Measurements from ENCODE around the gene EGFL7. TPM values are rescaled to one million over a fixed set of nuclear protein-coding genes. Genes with fewer than 3 reads are reported as not detected.
A peak's percentile ranks its signal among the peaks of the same experiment; 100 is the strongest.

The EGFL7 gene
- total and polyA plus RNA-seq, 11 donors, result 56.4 to 142 (median 94.5) TPM

DNA sequence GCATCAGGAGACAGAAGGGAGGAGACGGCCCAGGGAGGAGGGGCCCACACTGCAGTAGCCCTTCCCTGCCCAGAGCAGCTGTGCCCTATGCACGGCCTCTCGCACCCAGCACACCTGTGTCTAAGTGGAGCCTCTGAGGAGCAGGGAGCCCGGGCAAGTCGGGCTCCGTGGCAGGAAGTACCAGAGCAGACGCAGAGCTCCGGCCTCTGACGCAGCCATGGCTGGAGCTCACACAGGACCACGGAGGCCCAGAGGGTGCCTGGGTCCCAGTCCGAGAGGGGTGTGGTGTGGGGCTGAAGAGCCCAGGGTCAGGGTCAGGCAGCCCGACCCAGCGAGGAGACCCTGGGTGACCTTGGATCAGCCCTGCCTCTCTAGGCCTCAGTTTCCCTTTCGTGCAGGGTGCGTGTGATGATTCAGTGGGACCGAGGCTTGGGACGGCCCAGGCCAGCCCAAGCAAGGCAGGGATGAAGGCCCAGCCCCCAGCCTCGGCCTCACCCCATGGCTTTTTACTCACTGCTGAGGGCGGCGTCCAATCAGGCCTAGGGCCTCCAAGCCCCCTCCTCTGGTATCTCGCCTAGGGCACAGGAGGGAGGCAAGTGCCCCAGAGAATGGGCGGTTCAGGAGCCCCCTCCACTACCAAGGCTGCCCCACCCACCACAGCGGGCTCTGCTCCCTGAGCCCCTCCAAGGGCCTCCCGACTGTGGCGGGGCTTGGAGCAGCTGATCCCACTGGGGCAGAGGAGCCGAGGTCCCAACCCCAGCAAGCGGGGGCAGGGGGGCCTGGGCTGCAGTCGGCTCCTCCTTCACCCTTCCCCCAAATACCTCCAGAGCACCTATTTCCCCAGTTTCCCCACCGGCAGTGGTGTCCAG, 28.8 kb downstream of the EGFL7 start:
- Histone ChIP-seq H3K4me1 (peaks cover 3 to 76% (median 36%) of the 10 kb centered on the region in 12 donors), H3K36me3 (no peaks in the 10 kb centered on the region), H3K4me3 (no peak overlapping the region), H3K27me3 (no peaks in the 10 kb centered on the region), H3K27ac (peak overlapping the region in 10 of 12 donors; percentile 63 to 96 (median 89)), H3K9me3 (no peaks in the 10 kb centered on the region)
- WGBS, 4 donors, result 76 to 91% (median 83%) methylated on average over 20 to 29 of the region's 29 CpGs
- no peak for TF ChIP-seq POLR2A (IDR thresholded peaks at IDR 0.05)
- TF ChIP-seq, protein P1, sequence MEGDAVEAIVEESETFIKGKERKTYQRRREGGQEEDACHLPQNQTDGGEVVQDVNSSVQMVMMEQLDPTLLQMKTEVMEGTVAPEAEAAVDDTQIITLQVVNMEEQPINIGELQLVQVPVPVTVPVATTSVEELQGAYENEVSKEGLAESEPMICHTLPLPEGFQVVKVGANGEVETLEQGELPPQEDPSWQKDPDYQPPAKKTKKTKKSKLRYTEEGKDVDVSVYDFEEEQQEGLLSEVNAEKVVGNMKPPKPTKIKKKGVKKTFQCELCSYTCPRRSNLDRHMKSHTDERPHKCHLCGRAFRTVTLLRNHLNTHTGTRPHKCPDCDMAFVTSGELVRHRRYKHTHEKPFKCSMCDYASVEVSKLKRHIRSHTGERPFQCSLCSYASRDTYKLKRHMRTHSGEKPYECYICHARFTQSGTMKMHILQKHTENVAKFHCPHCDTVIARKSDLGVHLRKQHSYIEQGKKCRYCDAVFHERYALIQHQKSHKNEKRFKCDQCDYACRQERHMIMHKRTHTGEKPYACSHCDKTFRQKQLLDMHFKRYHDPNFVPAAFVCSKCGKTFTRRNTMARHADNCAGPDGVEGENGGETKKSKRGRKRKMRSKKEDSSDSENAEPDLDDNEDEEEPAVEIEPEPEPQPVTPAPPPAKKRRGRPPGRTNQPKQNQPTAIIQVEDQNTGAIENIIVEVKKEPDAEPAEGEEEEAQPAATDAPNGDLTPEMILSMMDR (IDR thresholded peaks at IDR 0.05), result no peak
- intact Hi-C loops (cut with DNase I), result loop anchor here in 8 of 10 donors (5.0 to 10.0 kb wide), 4 partner anchors 49 to 209 kb away; partner anchors contain the start of gene SEC16A (in 3 of the 8)
- ATAC-seq, result peak in 1 of 4 donors; percentile 0
- DNase-seq, result peak in 3 of 5 donors; percentile 18 to 62 (median 29)

DNA sequence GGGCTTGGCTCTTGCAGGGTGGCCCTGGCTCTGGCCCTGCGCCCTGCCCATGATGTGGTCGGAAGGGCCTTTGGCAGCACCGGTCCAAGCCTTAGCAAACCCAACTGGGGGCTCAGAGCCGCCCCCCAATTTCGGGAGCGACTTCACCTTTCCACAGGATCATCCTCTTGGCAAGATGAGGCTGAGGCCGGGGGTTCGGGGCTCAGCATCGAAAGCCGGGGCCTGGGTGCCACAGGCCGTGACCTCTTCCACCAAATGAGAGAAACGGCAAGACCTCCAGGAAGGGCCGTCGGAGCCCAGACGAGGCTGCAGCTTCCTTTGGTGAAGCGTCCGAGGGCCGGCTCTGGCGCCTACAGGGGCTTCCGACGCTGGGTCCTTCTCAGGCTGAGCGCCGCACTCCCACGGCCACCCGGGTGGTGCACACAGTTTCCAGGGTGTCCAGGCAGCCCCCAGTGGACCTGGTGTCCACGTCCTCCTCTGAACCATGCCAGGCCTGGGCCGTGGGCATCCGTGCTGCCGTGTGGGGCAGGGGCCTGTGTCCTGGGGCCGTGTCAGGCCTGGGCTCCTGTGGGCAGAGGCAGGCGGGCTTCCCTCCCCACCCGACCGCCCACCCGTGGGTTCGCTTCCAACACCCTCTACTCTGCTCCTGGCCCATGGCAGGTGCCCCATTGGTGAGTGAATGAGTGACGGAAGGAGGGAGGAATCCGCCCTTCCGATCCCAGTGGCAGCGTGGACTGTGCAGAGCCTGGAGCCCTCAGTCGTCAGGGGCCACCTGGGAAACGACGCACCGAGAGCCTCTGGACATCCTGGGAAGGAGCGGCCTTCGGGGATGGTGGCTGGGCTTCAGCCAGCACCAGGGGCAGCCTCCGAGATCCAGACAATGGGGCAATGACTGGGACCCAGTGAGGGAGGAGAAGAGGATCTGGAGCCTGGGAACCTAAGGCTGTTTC, 29.7 kb downstream of the EGFL7 start:
- ATAC-seq, result no peak
- TF ChIP-seq, protein P1 (IDR thresholded peaks at IDR 0.05), result no peak
- no peak for TF ChIP-seq POLR2A (IDR thresholded peaks at IDR 0.05)
- no peaks in the 10 kb centered on the region for H3K9me3 ChIP-seq

DNA sequence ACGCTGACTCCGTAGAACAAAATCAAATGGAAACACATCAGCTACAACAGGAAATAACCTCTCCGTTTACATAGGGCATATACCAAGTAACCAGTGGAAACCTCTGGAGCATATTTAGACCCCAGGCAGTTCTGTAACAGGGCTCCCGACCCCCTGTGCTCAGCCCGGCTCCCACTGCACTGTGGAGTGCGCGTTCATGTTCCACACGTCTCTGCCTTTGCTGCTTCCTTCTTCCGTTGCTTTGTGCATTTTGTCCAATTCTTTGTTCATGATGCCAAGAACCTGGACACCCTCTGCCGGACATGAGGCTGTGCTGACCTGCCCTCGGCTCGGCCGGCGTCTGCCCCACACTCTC, 30.4 kb downstream of the EGFL7 start:
- Histone ChIP-seq H3K27ac (no peak overlapping the region), H3K36me3 (no peaks in the 10 kb centered on the region), H3K4me1 (peaks cover 3 to 63% (median 33%) of the 10 kb centered on the region in 12 donors), H3K4me3 (no peak overlapping the region), H3K27me3 (no peaks in the 10 kb centered on the region), H3K9me3 (no peaks in the 10 kb centered on the region)
- DNase-seq, result no peak
- ATAC-seq, result no peak
- 69 to 75% (median 72%) methylated on average over 14 of the region's 14 CpGs for WGBS, 4 donors
- intact Hi-C loops (cut with DNase I), result loop anchor here in 8 of 10 donors (5.0 to 10.0 kb wide), 4 partner anchors 51 to 211 kb away; partner anchors contain the start of gene SEC16A (in 3 of the 8)
- TF ChIP-seq, protein P1 (IDR thresholded peaks at IDR 0.05), result no peak
- TF ChIP-seq POLR2A (IDR thresholded peaks at IDR 0.05), result no peak

More for the DNA sequence above, 29.7 kb downstream of the EGFL7 start:
- H3K4me1 ChIP-seq, result peaks cover 3 to 70% (median 37%) of the 10 kb centered on the region in 12 donors
- H3K4me3 ChIP-seq, result no peak overlapping the region
- H3K27me3 ChIP-seq, result no peaks in the 10 kb centered on the region
- DNase-seq, result peak in 1 of 5 donors; percentile 24
- WGBS, 4 donors, result 84 to 93% (median 85%) methylated on average over 33 to 46 of the region's 46 CpGs
- peak overlapping the region in 1 of 12 donors; percentile 92 for H3K27ac ChIP-seq
- H3K36me3 ChIP-seq, result no peaks in the 10 kb centered on the region
- intact Hi-C loops (cut with DNase I), result loop anchor here in 8 of 10 donors (5.0 to 10.0 kb wide), 4 partner anchors 50 to 210 kb away; partner anchors contain the start of gene SEC16A (in 3 of the 8)
